HL-60 (cell line): ENCODE data around the gene DNAJB5.

Experiments
- DNase-seq, 2 experiments: peaks; one replicate each; pipeline ENCODE4 v3.0.0-alpha.2; 2010 to 2020; ENCODE audit warnings: low read depth in 1 of 2, low spot score in 1 of 2
- H3K27ac ChIP-seq: fragments of 250-450 bp; sonication (Bioruptor Pico); replicated peaks from 2 replicates; pipeline ENCODE4 v1.5.1; 2020; ENCODE audit warnings: mild to moderate bottlenecking, moderate library complexity
- H3K27me3 ChIP-seq: fragments of 250-450 bp; sonication (Bioruptor Pico); 2 replicates; pipeline ENCODE4 v1.5.1; 2021; ENCODE audit warnings: mild to moderate bottlenecking, moderate library complexity; ENCODE audit not compliant: insufficient read depth, poor library complexity, severe bottlenecking
- H3K4me3 ChIP-seq: replicated peaks from 2 replicates; pipeline ENCODE4 v1.5.1; 2011; ENCODE audit warnings: mild to moderate bottlenecking, control low read depth, low read length; ENCODE audit not compliant: insufficient read depth
- CTCF ChIP-seq: IDR thresholded peaks from one replicate; pipeline ENCODE4 v1.5.1; 2011; ENCODE audit warnings: low read length, control low read depth, inconsistent platforms; ENCODE audit not compliant: insufficient read depth
- GABPA ChIP-seq: IDR thresholded peaks from 2 replicates; pipeline ENCODE4 v1.6.1; 2012; ENCODE audit warnings: low read depth
- POLR2AphosphoS5 ChIP-seq: IDR thresholded peaks from 2 replicates; pipeline ENCODE4 v1.6.1; 2012; ENCODE audit warnings: low read depth
- SPI1 ChIP-seq: IDR thresholded peaks from 2 replicates; pipeline ENCODE4 v1.6.1; 2012; ENCODE audit warnings: low read depth, mild to moderate bottlenecking, borderline replicate concordance
- TF ChIP-seq, protein P1 (sequence below): IDR thresholded peaks from 2 replicates; pipeline ENCODE4 v1.6.1; 2012; ENCODE audit warnings: low read depth; ENCODE audit not compliant: insufficient replicate concordance

The DNAJB5 gene

GRCh38 chr9:34963552-34963951 lies 26.0 kb upstream of the DNAJB5 start:
- peaks cover 22% of the 10 kb centered on the region for H3K27me3 ChIP-seq
- DNase-seq: no peak

GRCh38 chr9:34964458-34964857 lies 25.1 kb upstream of the DNAJB5 start:
- Histone ChIP-seq H3K27me3 (peaks cover 15% of the 10 kb centered on the region), H3K27ac (no peak overlapping the region), H3K4me3 (no peak overlapping the region)
- no peak for DNase-seq
- TF ChIP-seq SPI1: no peak
- TF ChIP-seq, protein P1, sequence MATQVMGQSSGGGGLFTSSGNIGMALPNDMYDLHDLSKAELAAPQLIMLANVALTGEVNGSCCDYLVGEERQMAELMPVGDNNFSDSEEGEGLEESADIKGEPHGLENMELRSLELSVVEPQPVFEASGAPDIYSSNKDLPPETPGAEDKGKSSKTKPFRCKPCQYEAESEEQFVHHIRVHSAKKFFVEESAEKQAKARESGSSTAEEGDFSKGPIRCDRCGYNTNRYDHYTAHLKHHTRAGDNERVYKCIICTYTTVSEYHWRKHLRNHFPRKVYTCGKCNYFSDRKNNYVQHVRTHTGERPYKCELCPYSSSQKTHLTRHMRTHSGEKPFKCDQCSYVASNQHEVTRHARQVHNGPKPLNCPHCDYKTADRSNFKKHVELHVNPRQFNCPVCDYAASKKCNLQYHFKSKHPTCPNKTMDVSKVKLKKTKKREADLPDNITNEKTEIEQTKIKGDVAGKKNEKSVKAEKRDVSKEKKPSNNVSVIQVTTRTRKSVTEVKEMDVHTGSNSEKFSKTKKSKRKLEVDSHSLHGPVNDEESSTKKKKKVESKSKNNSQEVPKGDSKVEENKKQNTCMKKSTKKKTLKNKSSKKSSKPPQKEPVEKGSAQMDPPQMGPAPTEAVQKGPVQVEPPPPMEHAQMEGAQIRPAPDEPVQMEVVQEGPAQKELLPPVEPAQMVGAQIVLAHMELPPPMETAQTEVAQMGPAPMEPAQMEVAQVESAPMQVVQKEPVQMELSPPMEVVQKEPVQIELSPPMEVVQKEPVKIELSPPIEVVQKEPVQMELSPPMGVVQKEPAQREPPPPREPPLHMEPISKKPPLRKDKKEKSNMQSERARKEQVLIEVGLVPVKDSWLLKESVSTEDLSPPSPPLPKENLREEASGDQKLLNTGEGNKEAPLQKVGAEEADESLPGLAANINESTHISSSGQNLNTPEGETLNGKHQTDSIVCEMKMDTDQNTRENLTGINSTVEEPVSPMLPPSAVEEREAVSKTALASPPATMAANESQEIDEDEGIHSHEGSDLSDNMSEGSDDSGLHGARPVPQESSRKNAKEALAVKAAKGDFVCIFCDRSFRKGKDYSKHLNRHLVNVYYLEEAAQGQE: no peak
- no peak for TF ChIP-seq CTCF
- TF ChIP-seq GABPA: no peak
- no peak for TF ChIP-seq POLR2AphosphoS5

More at GRCh38 chr9:34963552-34963951, 26.0 kb upstream of the DNAJB5 start:
- TF ChIP-seq CTCF (no peak), SPI1 (no peak), GABPA (no peak), POLR2AphosphoS5 (no peak)
- TF ChIP-seq, protein P1: no peak
- Histone ChIP-seq H3K27ac (no peak overlapping the region), H3K4me3 (no peak overlapping the region)

DNA sequence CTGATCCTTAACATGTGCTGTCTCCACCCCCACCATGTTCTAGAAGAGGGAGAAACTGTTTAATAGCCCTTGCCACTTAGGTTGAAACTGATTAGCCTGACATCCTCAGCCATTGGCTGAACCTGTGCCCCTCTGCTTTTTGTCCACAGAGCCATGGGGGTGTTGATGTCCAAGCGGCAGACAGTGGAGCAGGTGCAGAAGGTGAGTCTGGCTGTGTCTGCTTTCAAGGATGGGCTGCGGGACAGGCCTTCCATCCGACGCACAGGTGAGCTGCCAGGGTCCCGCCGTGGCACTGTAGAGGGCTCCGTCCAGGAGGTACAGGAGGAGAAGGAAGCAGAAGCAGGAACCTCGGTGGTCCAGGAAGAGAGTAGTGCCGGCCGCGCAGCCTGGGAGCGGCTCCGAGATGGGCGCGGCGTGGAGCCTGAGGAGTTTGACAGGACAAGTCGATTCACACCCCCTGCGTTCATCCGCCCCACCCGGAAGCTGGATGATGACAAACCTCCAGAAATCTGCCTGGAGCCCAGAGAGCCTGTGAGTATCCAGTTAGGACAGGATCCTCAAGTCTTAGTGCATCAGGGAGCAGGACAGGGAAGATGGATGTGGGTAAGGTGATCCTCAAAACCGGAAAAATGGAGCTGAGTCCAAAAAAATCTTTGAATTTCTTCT lies 18.3 kb upstream of the DNAJB5 start:
- DNase-seq: no peak
- Histone ChIP-seq H3K27ac (no peak overlapping the region), H3K27me3 (peaks cover 5% of the 10 kb centered on the region), H3K4me3 (no peak overlapping the region)
- TF ChIP-seq SPI1 (no peak), GABPA (no peak), CTCF (no peak), POLR2AphosphoS5 (no peak)
- TF ChIP-seq, protein P1: no peak
